Coronary artery (tissue), 2 donors: ENCODE data around the gene AP4B1.

Source experiments
- DNase-seq: peaks from one replicate; pipeline ENCODE4 v3.0.0-alpha.2; 2017; ENCODE audit warnings: low spot score
- H3K27ac ChIP-seq, 2 donors: fragments of 200-600 bp; sonication (generic); one replicate each; pipeline ENCODE4 v1.5.1; 2016 to 2019
- H3K4me3 ChIP-seq: fragments of 200-600 bp; sonication (generic); 2 replicates; pipeline ENCODE4 v1.5.1; 2016; ENCODE audit warnings: mild to moderate bottlenecking, moderate library complexity
- TF ChIP-seq, protein P1 (sequence below): fragments of 200-600 bp; sonication (generic); IDR thresholded peaks from one replicate; pipeline ENCODE4 v1.5.1; 2019; ENCODE audit warnings: antibody characterized with exemption

Gene AP4B1

DNA sequence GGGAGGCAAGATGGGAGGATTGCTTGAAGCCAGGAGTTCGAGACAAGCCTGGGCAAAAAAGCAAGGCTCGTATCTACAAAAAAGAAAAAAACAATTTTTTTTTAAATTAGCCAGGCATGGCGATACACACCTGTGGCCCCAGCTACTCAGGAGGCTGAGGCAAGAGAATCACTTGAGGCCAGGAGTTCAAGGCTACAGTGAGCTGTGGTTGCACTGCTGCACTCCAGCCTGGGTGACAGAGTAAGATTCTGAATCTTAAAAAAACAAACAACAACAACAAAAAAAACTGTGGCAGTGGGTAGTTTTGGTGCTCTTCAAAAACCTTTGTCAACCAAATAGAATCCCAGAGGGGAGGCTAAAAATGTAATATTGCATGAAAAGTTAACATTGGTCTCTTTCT is 33.8 kb downstream of the AP4B1 start:
- no peak for DNase-seq
- TF ChIP-seq, protein P1, sequence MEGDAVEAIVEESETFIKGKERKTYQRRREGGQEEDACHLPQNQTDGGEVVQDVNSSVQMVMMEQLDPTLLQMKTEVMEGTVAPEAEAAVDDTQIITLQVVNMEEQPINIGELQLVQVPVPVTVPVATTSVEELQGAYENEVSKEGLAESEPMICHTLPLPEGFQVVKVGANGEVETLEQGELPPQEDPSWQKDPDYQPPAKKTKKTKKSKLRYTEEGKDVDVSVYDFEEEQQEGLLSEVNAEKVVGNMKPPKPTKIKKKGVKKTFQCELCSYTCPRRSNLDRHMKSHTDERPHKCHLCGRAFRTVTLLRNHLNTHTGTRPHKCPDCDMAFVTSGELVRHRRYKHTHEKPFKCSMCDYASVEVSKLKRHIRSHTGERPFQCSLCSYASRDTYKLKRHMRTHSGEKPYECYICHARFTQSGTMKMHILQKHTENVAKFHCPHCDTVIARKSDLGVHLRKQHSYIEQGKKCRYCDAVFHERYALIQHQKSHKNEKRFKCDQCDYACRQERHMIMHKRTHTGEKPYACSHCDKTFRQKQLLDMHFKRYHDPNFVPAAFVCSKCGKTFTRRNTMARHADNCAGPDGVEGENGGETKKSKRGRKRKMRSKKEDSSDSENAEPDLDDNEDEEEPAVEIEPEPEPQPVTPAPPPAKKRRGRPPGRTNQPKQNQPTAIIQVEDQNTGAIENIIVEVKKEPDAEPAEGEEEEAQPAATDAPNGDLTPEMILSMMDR: no peak
- no peak overlapping the region for H3K27ac ChIP-seq
- H3K4me3 ChIP-seq: no peak overlapping the region

DNA sequence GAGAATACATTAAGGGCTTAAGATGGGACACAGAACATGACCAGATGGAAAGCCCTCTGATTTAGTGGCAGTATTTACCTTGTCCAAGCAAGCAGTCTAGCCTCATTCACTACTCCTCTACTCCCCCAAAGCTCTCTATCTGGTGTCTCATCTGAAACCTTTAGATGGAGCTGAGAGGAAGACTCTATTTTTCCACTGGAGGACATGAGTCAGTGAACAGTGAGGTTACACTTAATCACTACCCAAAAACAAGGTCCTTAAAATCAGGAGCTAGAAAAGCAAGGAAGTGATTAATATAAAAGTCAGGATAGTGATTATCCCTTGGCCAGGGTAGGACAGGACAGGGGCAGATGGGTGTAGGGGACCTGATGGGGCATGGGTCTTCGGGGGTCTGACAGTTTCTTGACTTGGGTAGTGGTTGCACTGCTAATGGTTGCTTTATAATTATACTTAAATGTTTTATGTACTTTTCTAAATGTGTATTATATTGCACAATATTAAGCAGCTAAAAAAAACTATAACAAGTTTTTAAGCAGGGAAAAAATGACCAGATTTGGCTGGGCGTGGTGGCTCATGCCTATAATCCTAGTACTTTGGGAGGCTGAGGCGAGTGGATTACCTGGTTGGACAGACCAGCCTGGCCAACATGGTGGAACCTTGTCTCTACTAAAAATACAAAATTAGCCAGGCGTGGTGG is 36.1 kb downstream of the AP4B1 start:
- no peak for DNase-seq
- H3K4me3 ChIP-seq: no peak overlapping the region
- H3K27ac ChIP-seq: no peak overlapping the region
- TF ChIP-seq, protein P1: no peak

DNA sequence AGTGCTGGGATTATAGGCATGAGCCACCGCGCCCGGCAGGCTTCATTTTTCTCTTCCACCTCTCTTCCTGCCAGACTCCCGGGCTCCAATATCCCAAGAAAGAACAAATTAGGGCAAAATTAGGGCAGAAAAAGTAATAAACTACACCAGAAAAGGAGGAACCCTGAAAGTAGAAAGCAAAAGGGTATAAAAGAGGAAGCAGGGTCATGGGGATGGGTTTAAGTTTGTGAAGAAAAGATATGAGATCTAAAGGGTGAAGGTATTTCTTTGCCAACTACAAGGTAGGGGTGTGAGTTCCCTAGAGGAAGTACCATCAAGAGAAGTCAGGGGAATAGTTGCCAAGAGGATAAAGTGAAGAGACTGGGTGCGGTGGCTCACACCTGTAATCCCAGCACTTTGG is 43.0 kb downstream of the AP4B1 start:
- TF ChIP-seq, protein P1: no peak

DNA sequence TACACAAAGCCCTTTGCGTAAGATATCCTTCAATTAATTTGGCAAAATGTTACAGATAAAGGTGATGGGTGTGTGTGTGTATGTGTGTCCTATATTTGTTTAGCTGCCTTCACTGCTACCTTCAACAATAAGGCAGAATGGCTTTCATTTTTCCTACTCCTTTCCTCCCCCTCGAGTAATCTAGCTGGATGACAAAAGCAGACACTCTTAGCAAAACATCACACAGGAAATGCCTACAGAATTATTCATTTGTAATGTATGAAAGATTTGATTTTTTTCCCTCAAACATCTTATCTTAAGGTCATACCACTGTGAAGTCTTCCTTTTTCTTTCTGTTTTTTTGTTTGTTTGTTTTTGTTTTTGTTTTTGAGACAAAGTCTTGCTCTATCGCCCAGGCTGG is 43.7 kb downstream of the AP4B1 start:
- no peak for DNase-seq
- no peak overlapping the region for H3K27ac ChIP-seq
- TF ChIP-seq, protein P1: no peak
- H3K4me3 ChIP-seq: no peak overlapping the region

More for the DNA sequence above, 43.0 kb downstream of the AP4B1 start:
- Histone ChIP-seq H3K27ac (no peak overlapping the region), H3K4me3 (no peak overlapping the region)
- no peak for DNase-seq

DNA sequence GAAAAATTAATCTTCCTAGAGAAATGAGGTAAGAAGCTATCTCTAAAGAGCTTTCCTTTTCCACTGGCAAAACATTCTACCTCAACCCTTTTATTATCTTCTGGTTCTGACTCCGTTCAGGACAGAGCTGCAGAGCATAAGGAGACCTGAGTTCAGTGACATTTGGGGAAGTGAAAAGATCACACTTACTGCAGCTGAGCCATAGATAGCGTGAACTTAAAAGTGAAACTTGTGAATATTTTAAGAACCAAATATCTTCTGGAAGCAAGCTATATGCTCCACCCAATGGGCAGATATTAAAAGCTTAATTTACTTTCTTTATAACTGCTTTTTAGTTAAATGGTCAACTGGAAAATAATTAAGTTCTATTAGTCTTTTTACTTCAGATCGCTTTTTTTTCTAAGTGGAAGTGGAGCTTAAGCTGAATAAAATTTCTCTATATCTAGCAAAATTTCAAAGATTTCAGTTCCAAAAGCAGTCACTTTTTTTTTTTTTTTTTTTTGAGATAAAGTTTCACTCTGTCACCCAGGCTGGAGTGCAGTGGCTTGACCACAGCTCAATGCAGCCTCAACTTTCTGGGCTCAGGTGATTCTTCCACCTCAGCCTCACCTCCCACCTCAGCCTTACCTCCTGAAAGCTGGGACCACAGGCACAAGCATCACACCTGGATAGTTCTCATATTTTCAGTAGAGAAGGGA is 45.0 kb downstream of the AP4B1 start:
- Histone ChIP-seq H3K27ac (no peak overlapping the region), H3K4me3 (no peak overlapping the region)
- DNase-seq: no peak

DNA sequence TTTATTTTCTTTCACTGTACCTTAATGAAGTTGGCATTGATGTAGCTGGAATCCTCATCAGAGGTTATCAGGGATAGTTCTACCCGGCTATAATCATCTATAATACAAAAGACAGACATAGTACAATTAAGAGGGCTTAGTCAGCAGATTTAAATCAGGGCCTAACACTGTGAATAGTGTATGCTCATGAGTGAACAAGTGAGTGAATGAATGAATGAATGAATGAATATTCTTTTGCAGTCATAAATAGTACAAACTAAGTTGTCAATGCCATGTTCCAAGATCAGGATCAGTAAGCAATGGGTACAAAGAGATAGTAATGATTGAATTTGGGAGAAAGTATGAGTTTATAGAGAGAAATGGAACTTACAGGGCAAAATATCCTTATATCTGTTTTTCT is 45.6 kb downstream of the AP4B1 start:
- DNase-seq: no peak
- TF ChIP-seq, protein P1: no peak
- H3K27ac ChIP-seq: no peak overlapping the region
- no peak overlapping the region for H3K4me3 ChIP-seq

More for the DNA sequence above, 45.0 kb downstream of the AP4B1 start:
- TF ChIP-seq, protein P1: no peak

DNA sequence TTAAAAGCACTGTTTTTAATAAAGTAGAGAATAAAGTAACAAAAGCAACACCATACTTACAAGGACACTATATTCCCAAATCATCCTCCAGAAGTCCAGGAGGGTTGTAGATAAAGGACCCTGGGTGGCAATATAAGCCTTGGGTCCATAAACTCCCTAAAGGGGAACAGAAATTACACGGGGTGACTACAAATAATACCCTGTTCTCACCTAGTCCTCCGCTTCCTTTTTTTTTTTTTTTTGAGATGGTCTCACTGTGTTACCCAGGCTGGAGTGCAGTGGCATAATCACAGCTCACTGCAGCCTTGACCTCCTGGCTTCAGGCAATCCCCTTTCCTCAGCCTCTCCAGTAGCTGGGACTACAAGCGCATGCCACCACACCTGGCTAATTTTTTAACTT is 46.2 kb downstream of the AP4B1 start:
- TF ChIP-seq, protein P1: no peak
- no peak overlapping the region for H3K4me3 ChIP-seq
- H3K27ac ChIP-seq: no peak overlapping the region
- no peak for DNase-seq
